Endometrial microvascular endothelial cells (primary cell): ENCODE results near the gene AKR1B15. TPM values are rescaled to one million over a fixed set of nuclear protein-coding genes. Genes with fewer than 3 reads are reported as not detected.
"Not testable (repeated sequence)": the region's sequence is repeated elsewhere in the genome, so short reads cannot be mapped to it uniquely, and the experiment has no call there.

ENCODE experiments used
- in situ Hi-C: cut with HindIII; loops from 2 replicates; pipeline ENCODE4 v1.10.0; 2017; ENCODE audit warnings: low sequenced_read_pairs, low pct_unique_long_range_greater_than_20kb; ENCODE audit errors: inconsistent ontology term
- total RNA-seq: library from RNA; depleted of rRNA; stranded (reverse); fragments of >200 nt; gene quantifications from one replicate; pipeline ENCODE4 v1.2.3, GENCODE V29; 2015; ENCODE audit errors: inconsistent ontology term

Gene AKR1B15
- total RNA-seq, 1 donor from 2014 or later, result not detected

GRCh38 chr7:134528749-134529148 lies 20.2 kb upstream of the AKR1B15 start:
- in situ Hi-C loops, result no loop called here

- in situ Hi-C loops, result no loop called here
Measured at GRCh38 chr7:134530460-134530859, 18.4 kb upstream of the AKR1B15 start.

- in situ Hi-C loops, result no loop called here
Measured at GRCh38 chr7:134532180-134532953, 16.5 kb upstream of the AKR1B15 start.

- in situ Hi-C loops, result no loop called here
Measured at GRCh38 chr7:134532954-134533218, 16.0 kb upstream of the AKR1B15 start.

- in situ Hi-C loops, result no loop called here
Measured at GRCh38 chr7:134533288-134533771, 15.6 kb upstream of the AKR1B15 start.

GRCh38 chr7:134534633-134535032 lies 14.3 kb upstream of the AKR1B15 start:
- in situ Hi-C loops, result no loop called here

GRCh38 chr7:134535272-134535918 lies 13.5 kb upstream of the AKR1B15 start:
- in situ Hi-C loops, result no loop called here

GRCh38 chr7:134535919-134536299 lies 13.0 kb upstream of the AKR1B15 start:
- in situ Hi-C loops, result no loop called here

GRCh38 chr7:134536558-134536957 lies 12.4 kb upstream of the AKR1B15 start:
- in situ Hi-C loops, result not testable (repeated sequence)

GRCh38 chr7:134537273-134537781 lies 11.6 kb upstream of the AKR1B15 start:
- in situ Hi-C loops, result not testable (repeated sequence)

GRCh38 chr7:134539380-134540004 lies 9.4 kb upstream of the AKR1B15 start:
- in situ Hi-C loops, result no loop called here

- in situ Hi-C loops, result not testable (repeated sequence)
Measured at GRCh38 chr7:134541501-134542194, 7.3 kb upstream of the AKR1B15 start.

- in situ Hi-C loops, result no loop called here
Measured at GRCh38 chr7:134542195-134542771, 6.6 kb upstream of the AKR1B15 start.

GRCh38 chr7:134545380-134545779 lies 3.5 kb upstream of the AKR1B15 start:
- in situ Hi-C loops, result no loop called here

- in situ Hi-C loops, result no loop called here
Measured at GRCh38 chr7:134545918-134546317, 3.0 kb upstream of the AKR1B15 start.

GRCh38 chr7:134546955-134547354 lies 2.0 kb upstream of the AKR1B15 start:
- in situ Hi-C loops, result no loop called here

GRCh38 chr7:134547397-134548054 lies 1.4 kb upstream of the AKR1B15 start:
- in situ Hi-C loops, result no loop called here

- in situ Hi-C loops, result no loop called here
Measured at GRCh38 chr7:134549366-134549765, 456 bp downstream of the AKR1B15 start.

- in situ Hi-C loops, result no loop called here
Measured at GRCh38 chr7:134552105-134552504, 3.2 kb downstream of the AKR1B15 start.
